ENCODE results near the gene TUBB4B.

GRCh38 chr9:137220317-137221094 lies 20.6 kb upstream of the TUBB4B start:
- TF ChIP-seq POLR2A (IDR thresholded peaks at IDR 0.05; ENCODE audit: low read depth, low read length) (no peak), POLR2AphosphoS5 (IDR thresholded peaks at IDR 0.05; ENCODE audit: low read depth, low read length) (no peak), TAF1 (IDR thresholded peaks at IDR 0.05; ENCODE audit: low read depth, low read length) (no peak), SPI1 (IDR thresholded peaks at IDR 0.05; ENCODE audit: low read depth, low read length) (no peak)
